ENCODE results near the gene CCDC134. TPM values are rescaled to one million over a fixed set of nuclear protein-coding genes. Genes with fewer than 3 reads are reported as not detected.
A peak's percentile ranks its signal among the peaks of the same experiment; 100 is the strongest.

Gene CCDC134
- total RNA-seq, 4 donors from 2014 or later, result 12.2 to 15.4 (median 13.1) TPM

- no peak for TF ChIP-seq POLR2A (IDR thresholded peaks at IDR 0.05)
- TF ChIP-seq, protein P1, sequence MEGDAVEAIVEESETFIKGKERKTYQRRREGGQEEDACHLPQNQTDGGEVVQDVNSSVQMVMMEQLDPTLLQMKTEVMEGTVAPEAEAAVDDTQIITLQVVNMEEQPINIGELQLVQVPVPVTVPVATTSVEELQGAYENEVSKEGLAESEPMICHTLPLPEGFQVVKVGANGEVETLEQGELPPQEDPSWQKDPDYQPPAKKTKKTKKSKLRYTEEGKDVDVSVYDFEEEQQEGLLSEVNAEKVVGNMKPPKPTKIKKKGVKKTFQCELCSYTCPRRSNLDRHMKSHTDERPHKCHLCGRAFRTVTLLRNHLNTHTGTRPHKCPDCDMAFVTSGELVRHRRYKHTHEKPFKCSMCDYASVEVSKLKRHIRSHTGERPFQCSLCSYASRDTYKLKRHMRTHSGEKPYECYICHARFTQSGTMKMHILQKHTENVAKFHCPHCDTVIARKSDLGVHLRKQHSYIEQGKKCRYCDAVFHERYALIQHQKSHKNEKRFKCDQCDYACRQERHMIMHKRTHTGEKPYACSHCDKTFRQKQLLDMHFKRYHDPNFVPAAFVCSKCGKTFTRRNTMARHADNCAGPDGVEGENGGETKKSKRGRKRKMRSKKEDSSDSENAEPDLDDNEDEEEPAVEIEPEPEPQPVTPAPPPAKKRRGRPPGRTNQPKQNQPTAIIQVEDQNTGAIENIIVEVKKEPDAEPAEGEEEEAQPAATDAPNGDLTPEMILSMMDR (IDR thresholded peaks at IDR 0.05), result no peak
- WGBS, 2 donors, result 74 to 89% methylated on average over 2 of the region's 2 CpGs
- intact Hi-C loops (cut with DNase I; ENCODE audit: low total_unique reads), result no loop called here
- DNase-seq (ENCODE audit: low spot score in 2 of 2), result no peak
- no peak overlapping the region for H3K4me3 ChIP-seq (ENCODE audit: low read depth, poor library complexity, severe bottlenecking)
Observed at GRCh38 chr22:41787331-41787730, 13.1 kb upstream of the CCDC134 start.

- no peak for DNase-seq (ENCODE audit: low spot score in 2 of 2)
- intact Hi-C loops (cut with DNase I; ENCODE audit: low total_unique reads), result no loop called here
- no peak overlapping the region for H3K4me3 ChIP-seq (ENCODE audit: low read depth, poor library complexity, severe bottlenecking)
- 94% methylated on average over 3 of the region's 3 CpGs for WGBS, 2 donors
- no peak for TF ChIP-seq POLR2A (IDR thresholded peaks at IDR 0.05)
- TF ChIP-seq, protein P1 (IDR thresholded peaks at IDR 0.05), result no peak
Observed at GRCh38 chr22:41793871-41794270, 6.6 kb upstream of the CCDC134 start.

DNA sequence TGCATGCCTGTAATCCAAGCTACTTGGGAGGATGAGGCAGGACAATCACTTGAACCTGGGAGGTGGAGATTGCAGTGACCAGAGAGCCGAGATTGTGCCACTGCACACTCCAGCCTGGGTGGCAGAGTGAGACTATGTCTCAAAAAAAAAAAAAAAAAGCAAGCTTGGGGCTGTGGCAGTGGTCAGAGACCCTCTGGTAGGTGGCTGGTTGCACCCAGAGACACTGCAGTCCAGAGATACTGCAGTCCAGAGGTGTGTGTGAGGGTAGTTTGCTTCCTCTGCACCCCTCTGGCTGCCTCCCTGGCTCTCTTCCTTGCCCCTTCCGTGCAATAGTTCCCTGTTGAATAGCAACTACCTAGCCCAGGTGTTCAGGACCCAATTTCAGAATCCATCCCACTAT is 1.7 kb upstream of the CCDC134 start:
- intact Hi-C loops (cut with DNase I; ENCODE audit: low total_unique reads), result no loop called here
- no peak for DNase-seq (ENCODE audit: low spot score in 2 of 2)
- TF ChIP-seq, protein P1 (IDR thresholded peaks at IDR 0.05), result no peak
- 94 to 98% methylated on average over 2 of the region's 2 CpGs for WGBS, 2 donors
- no peak overlapping the region for H3K4me3 ChIP-seq (ENCODE audit: low read depth, poor library complexity, severe bottlenecking)

GRCh38 chr22:41799486-41800347 is 762 bp upstream of the CCDC134 start:
- no peak for TF ChIP-seq POLR2A (IDR thresholded peaks at IDR 0.05)
- TF ChIP-seq, protein P1 (IDR thresholded peaks at IDR 0.05), result no peak
- intact Hi-C loops (cut with DNase I; ENCODE audit: low total_unique reads), result no loop called here
- DNase-seq (ENCODE audit: low spot score in 2 of 2), result peak; percentile 21 to 88
- peak overlapping the region; percentile 85 for H3K4me3 ChIP-seq (ENCODE audit: low read depth, poor library complexity, severe bottlenecking)
- WGBS, 2 donors, result 10 to 11% methylated on average over 22 to 30 of the region's 38 CpGs

DNA sequence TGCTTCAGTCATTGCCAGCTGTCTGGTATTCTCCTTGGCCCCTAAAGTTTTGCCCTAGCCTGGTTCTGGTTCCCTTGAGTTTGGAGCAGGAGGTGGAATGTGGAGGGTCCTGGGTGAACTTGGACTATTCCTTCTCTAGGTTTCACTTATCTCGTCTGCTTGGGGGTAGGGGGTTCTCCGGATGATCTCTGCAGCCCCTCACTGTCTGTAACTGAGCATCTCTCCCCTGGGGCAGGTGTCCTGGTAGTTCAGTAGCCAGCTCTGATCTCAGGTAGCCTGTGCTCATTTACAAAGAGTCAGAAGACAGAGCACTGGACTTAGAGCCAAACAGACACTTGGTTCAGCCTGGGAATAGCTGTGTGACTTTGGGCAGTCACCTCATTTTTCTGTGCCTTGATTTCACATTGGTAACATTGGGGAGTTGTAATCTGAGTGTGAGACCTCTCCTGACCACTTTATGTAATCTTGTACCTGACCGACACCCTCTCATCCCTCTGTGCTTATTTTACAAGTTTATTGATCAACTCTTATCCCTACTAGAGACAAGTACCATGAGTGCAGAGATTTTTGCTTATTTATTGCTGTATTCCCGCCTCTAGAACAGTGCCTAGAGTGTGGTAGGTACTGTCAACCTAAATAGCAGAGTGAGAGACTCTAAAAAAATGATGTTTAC is 804 bp downstream of the CCDC134 start:
- intact Hi-C loops (cut with DNase I; ENCODE audit: low total_unique reads), result no loop called here
- no peak for TF ChIP-seq POLR2A (IDR thresholded peaks at IDR 0.05)
- TF ChIP-seq, protein P1 (IDR thresholded peaks at IDR 0.05), result no peak
- DNase-seq (ENCODE audit: low spot score in 2 of 2), result no peak
- 24 to 29% methylated on average over 4 of the region's 4 CpGs for WGBS, 2 donors
- peak overlapping the region; percentile 85 for H3K4me3 ChIP-seq (ENCODE audit: low read depth, poor library complexity, severe bottlenecking)

Data from lower leg skin (tissue), 4 donors.